HEK293 (cell line): Measurements from ENCODE around the gene S100A2.
"Not testable (repeated sequence)": the region's sequence is repeated elsewhere in the genome, so short reads cannot be mapped to it uniquely, and the experiment has no call there.

Experiments
- CTCF ChIA-PET: fragments of 350-600 bp; formaldehyde crosslinking; extraction: SDS; loops from one replicate; lab custom pipeline; 2021; ENCODE audit warnings: antibody characterized with exemption; lab: Yijun Ruan, JAX
- POLR2A ChIA-PET: fragments of 300-600 bp; formaldehyde crosslinking; extraction: SDS; loops from one replicate; lab custom pipeline; 2020; ENCODE audit warnings: antibody characterized with exemption, inconsistent platforms; lab: Yijun Ruan, JAX
- H3K27ac ChIP-seq: fragments of 200-500 bp; sonication (Bioruptor generic); 2 replicates; pipeline ENCODE4 v1.5.1; 2014; ENCODE audit warnings: low read depth, low read length, control low read depth, inconsistent platforms; ENCODE audit errors: extremely low read depth
- H3K36me3 ChIP-seq, 2 experiments: fragments of 200-500 bp in 1 of 2; sonication (Bioruptor generic) in 1 of 2; 1 replicate in 1 of 2; 2 replicates in 1 of 2; pipeline ENCODE4 v1.5.1; 2014 to 2017; ENCODE audit warnings: inconsistent platforms in 2 of 2, low read length in 2 of 2; ENCODE audit not compliant: control insufficient read depth in 2 of 2, insufficient read depth in 1 of 2
- H3K4me1 ChIP-seq: fragments of 200-500 bp; sonication (Bioruptor generic); 2 replicates; pipeline ENCODE4 v1.5.1; 2014; ENCODE audit warnings: mild to moderate bottlenecking, low read length, inconsistent platforms; ENCODE audit not compliant: control insufficient read depth, insufficient read depth
- H3K4me3 ChIP-seq: 2 replicates; pipeline ENCODE4 v1.5.1; 2011; ENCODE audit warnings: low read depth, mild to moderate bottlenecking, control low read depth, low read length, moderate library complexity
- H3K9me3 ChIP-seq: fragments of 200-500 bp; sonication (Bioruptor generic); 2 replicates; pipeline ENCODE4 v1.5.1; 2014; ENCODE audit warnings: low read depth, low read length, inconsistent platforms; ENCODE audit not compliant: control insufficient read depth, insufficient read depth
- GLIS1 ChIP-seq: fragments of 450-650 bp; formaldehyde crosslinking; IDR thresholded peaks from 2 replicates; pipeline ENCODE4 v1.5.1; 2016; ENCODE audit warnings: missing biosample characterization, missing genetic modification characterization
- KLF1 ChIP-seq: fragments of 450-650 bp; formaldehyde crosslinking; IDR thresholded peaks from 2 replicates; pipeline ENCODE4 v1.5.1; 2016; ENCODE audit warnings: missing biosample characterization, missing genetic modification characterization
- OVOL3 ChIP-seq: fragments of 450-650 bp; formaldehyde crosslinking; IDR thresholded peaks from 2 replicates; pipeline ENCODE4 v1.5.1; 2016; ENCODE audit warnings: missing biosample characterization, missing genetic modification characterization
- YY1 ChIP-seq: fragments of 450-650 bp; formaldehyde crosslinking; IDR thresholded peaks from 2 replicates; pipeline ENCODE4 v1.5.1; 2018; ENCODE audit warnings: missing biosample characterization, missing genetic modification characterization
- ZNF10 ChIP-seq: fragments of 450-650 bp; formaldehyde crosslinking; IDR thresholded peaks from 2 replicates; pipeline ENCODE4 v1.5.1; 2017; ENCODE audit warnings: missing biosample characterization, missing genetic modification characterization
- ZNF114 ChIP-seq: fragments of 450-650 bp; formaldehyde crosslinking; IDR thresholded peaks from 2 replicates; pipeline ENCODE4 v1.5.0; 2017; ENCODE audit warnings: missing biosample characterization, missing genetic modification characterization
- ZNF211 ChIP-seq: fragments of 450-650 bp; formaldehyde crosslinking; IDR thresholded peaks from 2 replicates; pipeline ENCODE4 v1.5.1; 2016; ENCODE audit warnings: low read depth, missing biosample characterization, missing genetic modification characterization
- ZNF423 ChIP-seq: fragments of 450-650 bp; formaldehyde crosslinking; IDR thresholded peaks from 2 replicates; pipeline ENCODE4 v1.5.1; 2016; ENCODE audit warnings: missing biosample characterization, missing genetic modification characterization
- ZNF785 ChIP-seq: fragments of 450-650 bp; formaldehyde crosslinking; IDR thresholded peaks from 2 replicates; pipeline ENCODE4 v1.5.1; 2016; ENCODE audit warnings: missing biosample characterization, missing genetic modification characterization
- ZSCAN30 ChIP-seq: fragments of 450-650 bp; IDR thresholded peaks from 2 replicates; pipeline ENCODE4 v1.5.1; 2018; ENCODE audit warnings: missing biosample characterization, mild to moderate bottlenecking, missing genetic modification characterization, moderate library complexity
- TF ChIP-seq, protein P1 (sequence below): fragments of 450-650 bp; formaldehyde crosslinking; IDR thresholded peaks from 2 replicates; pipeline ENCODE4 v1.5.1; 2016; ENCODE audit warnings: missing biosample characterization, missing genetic modification characterization
- TF ChIP-seq, protein P2 (sequence below): fragments of 450-650 bp; formaldehyde crosslinking; IDR thresholded peaks from 2 replicates; pipeline ENCODE4 v1.5.1; 2016; ENCODE audit warnings: missing biosample characterization, missing genetic modification characterization
- TF ChIP-seq, protein P3 (sequence below): fragments of 450-650 bp; formaldehyde crosslinking; IDR thresholded peaks from 2 replicates; pipeline ENCODE4 v1.5.1; 2016; ENCODE audit warnings: missing biosample characterization, missing genetic modification characterization, borderline replicate concordance

The S100A2 gene

DNA sequence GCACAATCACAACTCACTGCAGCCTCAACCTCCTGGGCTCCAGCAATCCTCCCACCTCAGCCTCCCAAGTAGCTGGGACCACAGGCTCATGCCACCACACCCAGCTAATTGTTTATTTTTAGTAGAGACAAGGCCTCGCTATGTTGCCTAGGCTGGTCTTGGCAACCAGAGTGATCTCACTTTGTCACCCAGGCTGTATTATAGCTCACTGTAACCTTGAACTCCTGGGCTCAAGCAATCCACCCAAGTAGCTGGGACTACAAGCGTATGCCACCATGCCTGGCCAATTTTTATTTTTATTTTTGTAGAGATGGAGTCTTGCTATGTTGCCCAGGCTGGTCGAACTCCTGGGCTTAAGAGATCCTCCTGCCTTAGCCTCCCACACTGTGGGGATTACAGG, 3.6 kb downstream of the S100A2 start:
- H3K4me1 ChIP-seq, H3K4me3 ChIP-seq, H3K9me3 ChIP-seq, H3K36me3 ChIP-seq, H3K27ac ChIP-seq: not testable (repeated sequence)
- POLR2A ChIA-PET = interaction anchor here (0.6 to 0.9 kb wide), 2 partner anchors 16 to 17 kb away, joined by 3 to 6 read pairs; no protein-coding TSS in a partner anchor
- peak; percentile 59; the same call in 1 of the 2 replicates for TF ChIP-seq KLF1
- CTCF ChIA-PET = interaction anchor here (0.5 to 1.4 kb wide), 6 partner anchors 10 to 116 kb away, joined by 3 read pairs; partner anchors contain the start of genes NPR1 and S100A13

DNA sequence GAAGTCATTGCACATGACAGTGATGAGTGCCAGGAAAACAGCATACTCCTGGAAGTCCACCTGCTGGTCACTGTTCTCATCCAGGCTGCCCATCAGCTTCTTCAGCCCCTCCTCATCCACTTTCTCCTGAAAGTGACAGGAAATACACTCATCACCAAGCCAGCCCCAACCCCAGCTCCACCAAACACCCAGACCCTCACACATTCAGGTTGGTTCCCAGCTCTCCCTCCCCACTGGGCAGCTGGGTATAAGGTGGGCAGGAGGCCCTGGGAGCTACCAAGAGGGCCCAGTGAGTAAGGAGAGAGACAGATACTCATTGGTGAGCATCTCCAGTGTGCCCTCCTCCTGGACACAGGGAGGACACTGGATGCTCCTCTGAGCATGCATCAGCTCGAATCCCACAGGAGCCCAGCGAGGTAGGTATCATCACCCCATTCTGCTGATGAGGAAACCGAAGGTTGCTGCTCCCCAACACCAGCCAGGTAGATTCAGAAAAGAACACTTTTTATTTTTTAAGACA, 4.1 kb downstream of the S100A2 start:
- ChIA-PET CTCF (interaction anchor here (0.5 to 1.4 kb wide), 9 partner anchors 11 to 414 kb away, joined by 3 to 5 read pairs (median 3); partner anchors contain the start of genes NPR1 and S100A13), POLR2A (no interaction called here)
- no peaks in the 10 kb centered on the region for H3K36me3 ChIP-seq
- H3K9me3 ChIP-seq = no peaks in the 10 kb centered on the region
- H3K4me1 ChIP-seq = peaks cover 4% of the 10 kb centered on the region
- no peak overlapping the region for H3K27ac ChIP-seq
- no peak overlapping the region for H3K4me3 ChIP-seq
- TF ChIP-seq, protein P1, sequence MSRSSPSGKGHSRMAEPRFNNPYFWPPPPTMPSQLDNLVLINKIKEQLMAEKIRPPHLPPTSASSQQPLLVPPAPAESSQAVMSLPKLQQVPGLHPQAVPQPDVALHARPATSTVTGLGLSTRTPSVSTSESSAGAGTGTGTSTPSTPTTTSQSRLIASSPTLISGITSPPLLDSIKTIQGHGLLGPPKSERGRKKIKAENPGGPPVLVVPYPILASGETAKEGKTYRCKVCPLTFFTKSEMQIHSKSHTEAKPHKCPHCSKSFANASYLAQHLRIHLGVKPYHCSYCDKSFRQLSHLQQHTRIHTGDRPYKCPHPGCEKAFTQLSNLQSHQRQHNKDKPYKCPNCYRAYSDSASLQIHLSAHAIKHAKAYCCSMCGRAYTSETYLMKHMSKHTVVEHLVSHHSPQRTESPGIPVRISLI = no peak
- TF ChIP-seq ZNF114 = no peak
- no peak for TF ChIP-seq GLIS1 (tag by site-specific recombination)
- TF ChIP-seq YY1 (tag by site-specific recombination) = no peak
- TF ChIP-seq, protein P2, sequence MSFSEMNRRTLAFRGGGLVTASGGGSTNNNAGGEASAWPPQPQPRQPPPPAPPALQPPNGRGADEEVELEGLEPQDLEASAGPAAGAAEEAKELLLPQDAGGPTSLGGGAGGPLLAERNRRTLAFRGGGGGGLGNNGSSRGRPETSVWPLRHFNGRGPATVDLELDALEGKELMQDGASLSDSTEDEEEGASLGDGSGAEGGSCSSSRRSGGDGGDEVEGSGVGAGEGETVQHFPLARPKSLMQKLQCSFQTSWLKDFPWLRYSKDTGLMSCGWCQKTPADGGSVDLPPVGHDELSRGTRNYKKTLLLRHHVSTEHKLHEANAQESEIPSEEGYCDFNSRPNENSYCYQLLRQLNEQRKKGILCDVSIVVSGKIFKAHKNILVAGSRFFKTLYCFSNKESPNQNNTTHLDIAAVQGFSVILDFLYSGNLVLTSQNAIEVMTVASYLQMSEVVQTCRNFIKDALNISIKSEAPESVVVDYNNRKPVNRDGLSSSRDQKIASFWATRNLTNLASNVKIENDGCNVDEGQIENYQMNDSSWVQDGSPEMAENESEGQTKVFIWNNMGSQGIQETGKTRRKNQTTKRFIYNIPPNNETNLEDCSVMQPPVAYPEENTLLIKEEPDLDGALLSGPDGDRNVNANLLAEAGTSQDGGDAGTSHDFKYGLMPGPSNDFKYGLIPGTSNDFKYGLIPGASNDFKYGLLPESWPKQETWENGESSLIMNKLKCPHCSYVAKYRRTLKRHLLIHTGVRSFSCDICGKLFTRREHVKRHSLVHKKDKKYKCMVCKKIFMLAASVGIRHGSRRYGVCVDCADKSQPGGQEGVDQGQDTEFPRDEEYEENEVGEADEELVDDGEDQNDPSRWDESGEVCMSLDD (tag by site-specific recombination) = no peak
- TF ChIP-seq, protein P3, sequence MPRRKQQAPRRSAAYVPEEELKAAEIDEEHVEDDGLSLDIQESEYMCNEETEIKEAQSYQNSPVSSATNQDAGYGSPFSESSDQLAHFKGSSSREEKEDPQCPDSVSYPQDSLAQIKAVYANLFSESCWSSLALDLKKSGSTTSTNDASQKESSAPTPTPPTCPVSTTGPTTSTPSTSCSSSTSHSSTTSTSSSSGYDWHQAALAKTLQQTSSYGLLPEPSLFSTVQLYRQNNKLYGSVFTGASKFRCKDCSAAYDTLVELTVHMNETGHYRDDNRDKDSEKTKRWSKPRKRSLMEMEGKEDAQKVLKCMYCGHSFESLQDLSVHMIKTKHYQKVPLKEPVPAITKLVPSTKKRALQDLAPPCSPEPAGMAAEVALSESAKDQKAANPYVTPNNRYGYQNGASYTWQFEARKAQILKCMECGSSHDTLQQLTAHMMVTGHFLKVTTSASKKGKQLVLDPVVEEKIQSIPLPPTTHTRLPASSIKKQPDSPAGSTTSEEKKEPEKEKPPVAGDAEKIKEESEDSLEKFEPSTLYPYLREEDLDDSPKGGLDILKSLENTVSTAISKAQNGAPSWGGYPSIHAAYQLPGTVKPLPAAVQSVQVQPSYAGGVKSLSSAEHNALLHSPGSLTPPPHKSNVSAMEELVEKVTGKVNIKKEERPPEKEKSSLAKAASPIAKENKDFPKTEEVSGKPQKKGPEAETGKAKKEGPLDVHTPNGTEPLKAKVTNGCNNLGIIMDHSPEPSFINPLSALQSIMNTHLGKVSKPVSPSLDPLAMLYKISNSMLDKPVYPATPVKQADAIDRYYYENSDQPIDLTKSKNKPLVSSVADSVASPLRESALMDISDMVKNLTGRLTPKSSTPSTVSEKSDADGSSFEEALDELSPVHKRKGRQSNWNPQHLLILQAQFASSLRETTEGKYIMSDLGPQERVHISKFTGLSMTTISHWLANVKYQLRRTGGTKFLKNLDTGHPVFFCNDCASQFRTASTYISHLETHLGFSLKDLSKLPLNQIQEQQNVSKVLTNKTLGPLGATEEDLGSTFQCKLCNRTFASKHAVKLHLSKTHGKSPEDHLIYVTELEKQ (tag by site-specific recombination) = no peak

DNA sequence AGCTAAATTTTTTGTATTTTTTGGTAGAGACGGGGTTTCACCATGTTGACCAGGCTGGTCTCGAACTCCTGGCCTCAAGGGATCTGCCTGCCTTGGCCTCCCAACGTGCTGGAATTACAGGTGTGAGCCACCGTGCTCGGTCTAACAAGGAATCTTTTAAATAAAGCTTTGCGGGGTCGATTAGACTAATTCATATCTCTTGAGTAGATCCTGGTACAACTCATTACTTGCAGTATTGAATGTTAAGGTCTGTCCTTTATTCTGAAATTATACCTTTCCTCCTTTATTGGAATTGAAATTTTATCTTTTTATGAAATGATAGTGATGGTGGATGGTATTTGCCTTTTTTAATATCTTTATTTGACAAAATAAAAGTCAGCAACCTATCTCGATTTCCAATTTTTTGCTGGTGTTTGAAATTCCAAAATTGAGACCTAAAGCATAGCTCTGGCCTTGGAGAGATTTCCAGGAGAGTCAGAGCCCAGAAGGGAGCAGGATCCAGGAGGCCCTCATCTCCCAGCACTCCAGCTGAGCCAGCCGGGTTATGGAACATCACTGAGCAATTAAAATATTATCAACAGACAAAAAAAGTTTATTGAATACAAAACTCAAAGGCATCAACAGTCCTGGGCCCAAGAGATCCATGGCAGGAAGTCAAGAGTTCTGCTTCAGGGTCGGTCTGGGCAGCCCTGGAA, 4.7 kb downstream of the S100A2 start:
- Histone ChIP-seq H3K9me3 (no peaks in the 10 kb centered on the region), H3K4me1 (peaks cover 2% of the 10 kb centered on the region; the same call in 1 of the 2 replicates), H3K27ac (no peak overlapping the region), H3K36me3 (no peaks in the 10 kb centered on the region), H3K4me3 (no peak overlapping the region)
- TF ChIP-seq ZSCAN30 (tag by site-specific recombination) (no peak), OVOL3 (no peak), ZNF785 (tag by site-specific recombination) (no peak), ZNF211 (tag by site-specific recombination) (no peak), ZNF10 (no peak), ZNF423 (tag by site-specific recombination) (no peak)
- CTCF ChIA-PET = interaction anchor here (0.5 to 1.4 kb wide), 6 partner anchors 12 to 1400 kb away, joined by 3 to 5 read pairs (median 3); no protein-coding TSS in a partner anchor
- POLR2A ChIA-PET = no interaction called here
